ENCODE results near the gene COLQ.
A peak's percentile ranks its signal among the peaks of the same experiment; 100 is the strongest.
"Not testable (repeated sequence)": the region's sequence is repeated elsewhere in the genome, so short reads cannot be mapped to it uniquely, and the experiment has no call there.

The COLQ gene

DNA sequence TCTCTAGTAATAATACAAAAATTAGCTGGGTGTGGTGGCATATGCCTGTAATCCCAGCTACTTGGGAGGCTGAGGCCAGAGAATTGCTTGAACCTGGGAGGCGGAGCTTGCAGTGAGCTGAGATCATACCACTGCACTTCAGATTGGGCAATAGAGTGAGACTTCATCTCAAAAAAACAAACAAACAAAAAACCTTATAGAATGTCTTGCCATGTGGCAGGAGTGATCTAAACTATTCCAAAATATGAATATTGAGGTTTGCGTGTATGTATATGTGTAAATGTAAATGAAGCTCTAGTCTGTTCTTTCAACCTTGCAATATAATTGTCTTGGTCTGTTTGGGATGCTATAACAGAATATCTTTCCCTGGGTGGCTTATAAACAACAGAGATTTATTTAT is 11.1 kb upstream of the COLQ start:
- peaks cover 64% of the 10 kb centered on the region for H3K4me1 Mint-ChIP-seq
- not testable (repeated sequence) for DNase-seq, H3K27me3 Mint-ChIP-seq, H3K36me3 Mint-ChIP-seq, H3K27ac Mint-ChIP-seq, H3K9me3 Mint-ChIP-seq, H3K4me3 Mint-ChIP-seq
- CTCF ChIA-PET, result interaction anchor here (0.8 to 1.2 kb wide), 2 partner anchors 10 to 24 kb away, joined by 3 to 4 read pairs; no protein-coding TSS in a partner anchor

DNA sequence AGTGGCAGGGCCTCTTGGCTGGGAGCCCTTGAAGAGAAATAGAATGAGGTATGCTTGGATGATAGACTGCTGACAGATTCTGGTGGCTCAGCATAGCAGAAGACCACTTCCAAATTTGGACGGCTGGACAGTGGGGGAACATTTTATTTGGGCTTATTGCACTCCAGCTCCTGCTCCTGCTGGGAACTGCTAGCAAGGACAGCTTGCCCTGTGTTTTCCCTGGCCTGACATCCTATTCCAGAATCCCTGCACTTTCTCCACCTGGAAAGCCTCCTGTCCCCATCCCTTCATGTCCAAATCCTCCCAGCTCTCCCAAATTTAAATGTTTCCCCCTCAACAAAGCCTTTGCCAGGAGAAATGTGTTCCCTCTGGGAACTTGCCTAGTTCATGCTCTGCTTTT is 9.8 kb upstream of the COLQ start:
- DNase-seq, result no peak
- H3K9me3 Mint-ChIP-seq, result no peaks in the 10 kb centered on the region
- CTCF ChIA-PET, result interaction anchor here (0.9 kb wide), 1 partner anchor 10 kb away, joined by 3 read pairs; the partner anchor contains the start of gene COLQ
- no peak overlapping the region for H3K4me3 Mint-ChIP-seq
- peaks cover 51% of the 10 kb centered on the region for H3K4me1 Mint-ChIP-seq
- H3K27ac Mint-ChIP-seq, result no peak overlapping the region
- H3K27me3 Mint-ChIP-seq, result no peaks in the 10 kb centered on the region
- peaks cover 5% of the 10 kb centered on the region for H3K36me3 Mint-ChIP-seq

- peaks cover under 1% of the 10 kb centered on the region for H3K27me3 Mint-ChIP-seq
- CTCF ChIA-PET, result interaction anchor here (1.0 kb wide), 1 partner anchor 28 kb away, joined by 3 read pairs; no protein-coding TSS in a partner anchor
- peak overlapping the region; percentile 16 for H3K27ac Mint-ChIP-seq
- DNase-seq, result no peak
- H3K4me3 Mint-ChIP-seq, result no peak overlapping the region
- peaks cover 33% of the 10 kb centered on the region for H3K4me1 Mint-ChIP-seq
- H3K9me3 Mint-ChIP-seq, result no peaks in the 10 kb centered on the region
- H3K36me3 Mint-ChIP-seq, result peaks cover 6% of the 10 kb centered on the region
Measured at GRCh38 chr3:15528854-15529537, 7.5 kb upstream of the COLQ start.

- peaks cover 5% of the 10 kb centered on the region for H3K27me3 Mint-ChIP-seq
- no peak overlapping the region for H3K4me3 Mint-ChIP-seq
- no peak overlapping the region for H3K27ac Mint-ChIP-seq
- H3K36me3 Mint-ChIP-seq, result peaks cover 2% of the 10 kb centered on the region
- CTCF ChIA-PET, result interaction anchor here (0.8 to 1.4 kb wide), 7 partner anchors 8 to 259 kb away, joined by 3 to 7 read pairs (median 3); no protein-coding TSS in a partner anchor
- H3K4me1 Mint-ChIP-seq, result peaks cover 29% of the 10 kb centered on the region
- no peaks in the 10 kb centered on the region for H3K9me3 Mint-ChIP-seq
- no peak for DNase-seq
Measured at GRCh38 chr3:15527031-15527459, 5.5 kb upstream of the COLQ start.

DNA sequence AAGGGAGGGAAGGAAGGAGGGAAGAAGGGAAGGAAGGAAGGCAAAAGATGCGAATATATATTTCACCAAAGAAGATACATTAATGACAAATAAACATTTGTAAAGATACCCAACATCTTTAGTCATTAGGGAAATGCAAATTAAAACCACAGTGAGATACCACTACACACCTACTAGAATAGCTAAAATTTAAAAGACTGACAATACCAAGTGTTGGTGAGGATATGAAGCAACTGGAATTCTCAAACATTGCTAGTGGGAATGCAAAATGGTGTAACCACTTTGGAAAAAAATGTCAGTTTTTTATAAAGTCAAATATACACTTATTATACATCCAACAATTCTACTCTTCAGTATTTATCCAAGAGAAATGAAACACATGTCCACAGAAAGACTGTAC is 4.3 kb upstream of the COLQ start:
- no peak for DNase-seq
- H3K36me3 Mint-ChIP-seq, result peaks cover 2% of the 10 kb centered on the region
- no peak overlapping the region for H3K27ac Mint-ChIP-seq
- H3K9me3 Mint-ChIP-seq, result no peaks in the 10 kb centered on the region
- CTCF ChIA-PET, result interaction anchor here (0.7 to 1.3 kb wide), 3 partner anchors 14 to 258 kb away, joined by 4 to 5 read pairs (median 5); no protein-coding TSS in a partner anchor
- H3K27me3 Mint-ChIP-seq, result peaks cover 13% of the 10 kb centered on the region
- H3K4me1 Mint-ChIP-seq, result peaks cover 36% of the 10 kb centered on the region
- H3K4me3 Mint-ChIP-seq, result no peak overlapping the region

GRCh38 chr3:15523660-15524417 is 2.3 kb upstream of the COLQ start:
- H3K4me3 Mint-ChIP-seq, result no peak overlapping the region
- CTCF ChIA-PET, result interaction anchor here (0.7 to 1.0 kb wide), 2 partner anchors 12 kb away, joined by 3 read pairs; no protein-coding TSS in a partner anchor
- DNase-seq, result no peak
- peaks cover 20% of the 10 kb centered on the region for H3K4me1 Mint-ChIP-seq
- H3K36me3 Mint-ChIP-seq, result peaks cover 2% of the 10 kb centered on the region
- H3K9me3 Mint-ChIP-seq, result no peaks in the 10 kb centered on the region
- no peak overlapping the region for H3K27ac Mint-ChIP-seq
- H3K27me3 Mint-ChIP-seq, result peaks cover 20% of the 10 kb centered on the region

- DNase-seq, result no peak
- Mint-ChIP-seq H3K4me1 (peaks cover 16% of the 10 kb centered on the region), H3K9me3 (no peaks in the 10 kb centered on the region), H3K27ac (no peak overlapping the region), H3K27me3 (peaks cover 20% of the 10 kb centered on the region), H3K36me3 (peaks cover 2% of the 10 kb centered on the region), H3K4me3 (no peak overlapping the region)
- CTCF ChIA-PET, result interaction anchor here (0.7 to 1.4 kb wide), 3 partner anchors 35 to 254 kb away, joined by 3 to 5 read pairs (median 4); no protein-coding TSS in a partner anchor
Measured at GRCh38 chr3:15522016-15522415, 510 bp upstream of the COLQ start.

DNA sequence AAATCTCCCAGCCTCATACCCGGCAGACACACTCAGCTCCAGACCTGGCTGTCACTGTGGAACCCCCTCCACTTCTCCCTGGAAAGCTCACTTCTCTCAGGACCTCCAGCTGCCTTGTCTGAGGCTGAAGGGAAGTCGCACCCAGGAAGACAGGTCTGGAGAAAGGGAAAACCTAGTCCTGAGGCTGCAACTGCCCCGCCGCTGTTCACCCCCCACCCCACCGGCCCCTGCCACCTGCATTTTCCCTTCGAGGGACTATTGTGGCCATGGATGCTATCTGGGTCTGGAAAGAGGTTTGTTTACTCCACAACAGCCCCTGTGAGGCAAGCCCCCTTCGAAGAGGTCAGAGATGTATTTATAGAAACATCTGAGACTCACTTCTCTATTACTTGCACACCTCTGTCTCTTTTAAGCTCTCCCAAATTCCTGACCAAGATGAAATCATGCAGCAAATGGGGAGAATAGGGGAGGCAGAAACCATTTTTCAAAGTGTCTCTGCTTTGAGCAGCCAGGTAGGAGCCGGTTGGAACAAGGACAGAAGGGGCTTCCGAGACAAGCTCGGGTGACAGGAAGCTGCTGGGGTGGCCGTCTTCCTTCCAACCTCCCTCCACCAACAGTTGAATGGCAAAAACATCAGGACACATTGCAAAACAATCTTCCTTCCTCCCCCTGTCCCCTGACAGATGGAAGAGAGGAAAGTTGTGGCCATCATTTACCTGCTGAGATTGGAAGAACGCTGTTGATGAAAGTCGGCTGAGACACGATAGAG is 518 bp downstream of the COLQ start:
- Mint-ChIP-seq H3K4me3 (peak overlapping the region; percentile 47), H3K4me1 (peaks cover 16% of the 10 kb centered on the region), H3K27me3 (peaks cover 20% of the 10 kb centered on the region), H3K27ac (no peak overlapping the region), H3K36me3 (peaks cover 2% of the 10 kb centered on the region), H3K9me3 (no peaks in the 10 kb centered on the region)
- CTCF ChIA-PET, result interaction anchor here (0.6 to 1.4 kb wide), 3 partner anchors 8 to 253 kb away, joined by 3 to 5 read pairs (median 3); no protein-coding TSS in a partner anchor
- no peak for DNase-seq

GRCh38 chr3:15520185-15520584 is 1.3 kb downstream of the COLQ start:
- H3K4me1 Mint-ChIP-seq, result peaks cover 16% of the 10 kb centered on the region
- H3K27ac Mint-ChIP-seq, result no peak overlapping the region
- CTCF ChIA-PET, result no interaction called here
- H3K36me3 Mint-ChIP-seq, result no peaks in the 10 kb centered on the region
- H3K4me3 Mint-ChIP-seq, result peak overlapping the region; percentile 2
- H3K9me3 Mint-ChIP-seq, result no peaks in the 10 kb centered on the region
- DNase-seq, result no peak
- H3K27me3 Mint-ChIP-seq, result peaks cover 20% of the 10 kb centered on the region

DNA sequence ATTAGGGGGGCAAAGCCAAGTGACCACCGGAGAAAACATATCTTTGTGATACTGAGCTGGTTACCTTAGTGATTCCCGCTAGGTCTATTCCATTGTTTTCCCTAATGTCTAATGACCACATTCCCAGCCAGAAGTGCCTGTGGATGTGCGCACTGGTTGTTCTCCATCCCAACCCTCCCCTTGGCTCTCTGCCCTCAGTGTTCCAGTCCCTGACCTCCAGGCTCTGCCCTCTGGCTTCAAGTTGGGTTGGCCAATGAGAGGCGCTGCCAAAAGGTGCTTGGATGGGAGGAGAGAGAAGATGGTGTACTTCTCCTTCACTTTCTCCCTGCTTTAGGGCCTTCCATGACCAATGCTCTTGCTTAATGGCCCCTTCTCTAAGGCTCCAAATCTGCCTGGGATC is 2.4 kb downstream of the COLQ start:
- peaks cover 17% of the 10 kb centered on the region for H3K4me1 Mint-ChIP-seq
- H3K27me3 Mint-ChIP-seq, result peaks cover 24% of the 10 kb centered on the region
- no peak overlapping the region for H3K4me3 Mint-ChIP-seq
- DNase-seq, result no peak
- H3K27ac Mint-ChIP-seq, result no peak overlapping the region
- H3K36me3 Mint-ChIP-seq, result no peaks in the 10 kb centered on the region
- CTCF ChIA-PET, result interaction anchor here (0.9 kb wide), 1 partner anchor 8 kb away, joined by 3 read pairs; no protein-coding TSS in a partner anchor
- no peaks in the 10 kb centered on the region for H3K9me3 Mint-ChIP-seq

GRCh38 chr3:15514663-15515340 is 6.7 kb downstream of the COLQ start:
- H3K9me3 Mint-ChIP-seq, result no peaks in the 10 kb centered on the region
- H3K27me3 Mint-ChIP-seq, result peaks cover 20% of the 10 kb centered on the region
- H3K36me3 Mint-ChIP-seq, result peaks cover 1% of the 10 kb centered on the region
- H3K4me1 Mint-ChIP-seq, result peaks cover 16% of the 10 kb centered on the region
- DNase-seq, result no peak
- CTCF ChIA-PET, result interaction anchor here (0.6 to 1.0 kb wide), 3 partner anchors 42 to 138 kb away, joined by 3 read pairs; no protein-coding TSS in a partner anchor
- H3K27ac Mint-ChIP-seq, result no peak overlapping the region
- H3K4me3 Mint-ChIP-seq, result no peak overlapping the region

DNA sequence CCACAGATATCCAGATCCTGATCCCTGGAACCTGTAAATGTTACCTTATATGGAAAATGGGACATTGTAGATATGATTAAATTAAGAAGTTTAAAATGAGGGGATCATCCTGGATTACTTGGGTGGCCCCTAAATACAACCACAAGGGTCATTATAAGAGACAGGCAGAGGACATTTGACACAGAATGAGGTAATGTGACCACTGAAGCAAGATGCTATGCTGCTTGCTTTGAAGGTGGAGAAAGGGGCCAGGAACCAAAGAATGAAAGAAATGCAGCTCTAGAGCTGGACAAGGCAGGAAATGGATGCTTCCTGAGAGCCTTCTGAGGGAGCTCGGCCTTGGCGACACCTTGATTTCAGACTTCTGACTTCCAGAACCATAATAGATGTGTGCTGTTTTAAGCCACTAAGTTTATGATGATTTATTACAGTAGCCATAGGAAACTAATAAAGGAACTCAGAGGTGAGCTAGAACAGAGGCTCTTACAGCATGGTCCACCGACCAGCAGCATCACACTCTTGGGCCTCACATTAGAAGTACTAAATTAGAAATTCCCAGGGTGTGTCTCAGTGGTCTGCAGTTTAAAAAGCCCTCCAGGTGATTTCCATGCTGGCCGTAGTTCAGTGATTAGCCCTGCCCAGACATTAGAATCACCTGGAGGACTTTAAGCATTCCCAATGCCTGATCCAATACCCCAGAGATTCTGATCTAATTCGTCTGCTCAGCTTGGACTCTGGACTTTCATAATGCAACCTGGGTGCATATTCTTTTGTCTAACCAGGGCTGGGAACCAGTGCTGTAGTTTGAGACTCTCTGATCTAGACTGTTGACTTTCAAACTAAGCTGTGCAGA is 7.5 kb downstream of the COLQ start:
- peaks cover 1% of the 10 kb centered on the region for H3K36me3 Mint-ChIP-seq
- H3K9me3 Mint-ChIP-seq, result no peaks in the 10 kb centered on the region
- peaks cover 20% of the 10 kb centered on the region for H3K27me3 Mint-ChIP-seq
- DNase-seq, result no peak
- H3K27ac Mint-ChIP-seq, result no peak overlapping the region
- no peak overlapping the region for H3K4me3 Mint-ChIP-seq
- peaks cover 16% of the 10 kb centered on the region for H3K4me1 Mint-ChIP-seq
- CTCF ChIA-PET, result interaction anchor here (0.7 kb wide), 1 partner anchor 44 kb away, joined by 3 read pairs; no protein-coding TSS in a partner anchor

All from activated naive CD4-positive, alpha-beta T cell treated with anti-CD3 and anti-CD28 coated beads, Interleukin-2, amount 10 ng/mL, durations not matched to agents 7 days and 5 days (primary cell).